ENCODE results near the gene SNAI1.

Gene SNAI1

GRCh38 chr20:50038169-50038568 lies 55.4 kb downstream of the SNAI1 start:
- no peak for DNase-seq

Measured in NCI-H345 (cell line).